HL-60 (cell line): ENCODE results near the gene COBL.

Source experiments
- CTCF ChIP-seq: IDR thresholded peaks from one replicate; pipeline ENCODE4 v1.5.1; 2011; ENCODE audit warnings: low read length, control low read depth, inconsistent platforms; ENCODE audit not compliant: insufficient read depth
- GABPA ChIP-seq: IDR thresholded peaks from 2 replicates; pipeline ENCODE4 v1.6.1; 2012; ENCODE audit warnings: low read depth
- POLR2AphosphoS5 ChIP-seq: IDR thresholded peaks from 2 replicates; pipeline ENCODE4 v1.6.1; 2012; ENCODE audit warnings: low read depth
- REST ChIP-seq: IDR thresholded peaks from 2 replicates; pipeline ENCODE4 v1.6.1; 2012; ENCODE audit warnings: low read depth; ENCODE audit not compliant: insufficient replicate concordance

DNA sequence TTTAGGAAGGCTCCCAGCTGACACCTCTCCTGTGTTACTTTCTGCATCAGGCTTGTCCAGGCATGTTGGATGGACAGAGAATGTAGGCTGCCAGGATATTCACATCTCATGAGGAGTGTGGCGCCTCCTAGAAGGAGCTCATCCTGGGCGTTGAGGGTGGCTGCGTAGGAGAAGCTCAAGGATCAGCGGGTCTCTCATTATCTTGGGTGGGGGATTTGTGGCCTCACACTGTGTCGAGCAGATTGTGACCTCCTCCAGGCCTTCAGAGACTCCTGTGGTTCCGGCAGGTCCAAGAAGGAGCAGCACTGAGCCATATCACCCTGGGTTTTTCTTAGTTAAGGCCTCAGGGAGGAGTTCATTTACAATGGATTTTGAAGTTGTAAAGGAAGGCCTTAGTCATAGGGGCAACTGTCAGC, 8.7 kb upstream of the COBL start:
- no peak for TF ChIP-seq CTCF
- TF ChIP-seq REST = no peak
- no peak for TF ChIP-seq GABPA
- no peak for TF ChIP-seq POLR2AphosphoS5
